Chondrocyte (in vitro differentiated cells): ENCODE results near the gene AKR1B1. TPM values are rescaled to one million over a fixed set of nuclear protein-coding genes. Genes with fewer than 3 reads are reported as not detected.

Source experiments
- DNase-seq: peaks from one replicate; pipeline ENCODE4 v3.0.0; 2021; ENCODE audit warnings: mixed read lengths, low spot score
- H3K27ac Mint-ChIP-seq: one replicate; pipeline ENCODE4 v1.8.0; 2021; ENCODE audit warnings: mild to moderate bottlenecking, moderate library complexity, mixed read lengths; ENCODE audit not compliant: unreplicated experiment
- H3K27me3 Mint-ChIP-seq: 2 replicates; pipeline ENCODE4 v1.8.0; 2021; ENCODE audit warnings: low read depth, mixed read lengths
- H3K36me3 Mint-ChIP-seq: 2 replicates; pipeline ENCODE4 v1.8.0; 2021; ENCODE audit warnings: low read depth, mixed read lengths
- H3K4me1 Mint-ChIP-seq: 2 replicates; pipeline ENCODE4 v1.8.0; 2021; ENCODE audit warnings: low read depth, mild to moderate bottlenecking, mixed read lengths
- H3K4me3 Mint-ChIP-seq: one replicate; pipeline ENCODE4 v1.8.0; 2021; ENCODE audit warnings: mild to moderate bottlenecking, moderate library complexity, mixed read lengths; ENCODE audit not compliant: unreplicated experiment
- H3K9me3 Mint-ChIP-seq: 2 replicates; pipeline ENCODE4 v1.8.0; 2021; ENCODE audit warnings: low read depth, mixed read lengths
- CTCF ChIP-seq: fragments of 200-600 bp; sonication (generic); IDR thresholded peaks from 2 replicates; pipeline ENCODE4 v1.5.0; 2021; ENCODE audit warnings: antibody characterized with exemption, mild to moderate bottlenecking, moderate library complexity
- total RNA-seq: library from RNA; stranded (reverse); gene quantifications from 3 replicates; pipeline ENCODE4 v1.2.1, GENCODE V29; 2021

The AKR1B1 gene
- total RNA-seq, 1 donor from 2014 or later, result 52.8 TPM

- Mint-ChIP-seq H3K4me3 (no peak overlapping the region), H3K27me3 (no peaks in the 10 kb centered on the region), H3K9me3 (no peaks in the 10 kb centered on the region), H3K27ac (no peak overlapping the region), H3K36me3 (peaks cover 15% of the 10 kb centered on the region), H3K4me1 (peaks cover 29% of the 10 kb centered on the region)
- TF ChIP-seq CTCF, result no peak
- no peak for DNase-seq
Measured at GRCh38 chr7:134452991-134453473, 5.9 kb downstream of the AKR1B1 start.

- DNase-seq, result no peak
- no peak for TF ChIP-seq CTCF
- no peaks in the 10 kb centered on the region for H3K9me3 Mint-ChIP-seq
- no peak overlapping the region for H3K27ac Mint-ChIP-seq
- no peak overlapping the region for H3K4me3 Mint-ChIP-seq
- H3K27me3 Mint-ChIP-seq, result no peaks in the 10 kb centered on the region
- H3K4me1 Mint-ChIP-seq, result peaks cover 23% of the 10 kb centered on the region
- peaks cover 18% of the 10 kb centered on the region for H3K36me3 Mint-ChIP-seq
Measured at GRCh38 chr7:134452419-134452838, 6.5 kb downstream of the AKR1B1 start.

GRCh38 chr7:134451656-134452055 lies 7.2 kb downstream of the AKR1B1 start:
- TF ChIP-seq CTCF, result no peak
- no peaks in the 10 kb centered on the region for H3K27me3 Mint-ChIP-seq

GRCh38 chr7:134450294-134451000 lies 8.5 kb downstream of the AKR1B1 start:
- H3K27me3 Mint-ChIP-seq, result no peaks in the 10 kb centered on the region
- peaks cover 20% of the 10 kb centered on the region for H3K4me1 Mint-ChIP-seq
- TF ChIP-seq CTCF, result no peak
- H3K36me3 Mint-ChIP-seq, result peaks cover 20% of the 10 kb centered on the region
- no peaks in the 10 kb centered on the region for H3K9me3 Mint-ChIP-seq
- H3K27ac Mint-ChIP-seq, result no peak overlapping the region
- H3K4me3 Mint-ChIP-seq, result no peak overlapping the region
- no peak for DNase-seq

More at GRCh38 chr7:134451656-134452055, 7.2 kb downstream of the AKR1B1 start:
- Mint-ChIP-seq H3K4me3 (no peak overlapping the region), H3K36me3 (peaks cover 19% of the 10 kb centered on the region), H3K4me1 (peaks cover 20% of the 10 kb centered on the region), H3K27ac (no peak overlapping the region), H3K9me3 (no peaks in the 10 kb centered on the region)
- no peak for DNase-seq

- DNase-seq, result no peak
- H3K36me3 Mint-ChIP-seq, result peaks cover 26% of the 10 kb centered on the region
- H3K27me3 Mint-ChIP-seq, result no peaks in the 10 kb centered on the region
- H3K4me1 Mint-ChIP-seq, result peaks cover 20% of the 10 kb centered on the region
- no peak overlapping the region for H3K4me3 Mint-ChIP-seq
- H3K9me3 Mint-ChIP-seq, result no peaks in the 10 kb centered on the region
- no peak for TF ChIP-seq CTCF
- H3K27ac Mint-ChIP-seq, result no peak overlapping the region
Measured at GRCh38 chr7:134449680-134450079, 9.2 kb downstream of the AKR1B1 start.
